ENCODE data around the gene UNC5A. TPM values are rescaled to one million over a fixed set of nuclear protein-coding genes. Genes with fewer than 3 reads are reported as not detected.

UNC5A gene
- under 1 TPM; 0.08 to 0.35 (median 0.18) TPM for polyA plus RNA-seq (ENCODE audit: insufficient read length in 4 of 4)

GRCh38 chr5:176810081-176810597 is at the start of gene UNC5A:
TSS of gene UNC5A (plus strand) at chr5:176810559. CDS start at chr5:176810751, 192 bp downstream.
- peak; percentile 28 to 41 (median 36) for DNase-seq (ENCODE audit: low read depth in 4 of 4, low spot score in 2 of 4)

GRCh38 chr5:176761755-176762154 is 48.6 kb upstream of the UNC5A start:
- DNase-seq (ENCODE audit: low read depth in 4 of 4, low spot score in 2 of 4) = no peak

GRCh38 chr5:176762489-176762888 is 47.9 kb upstream of the UNC5A start:
- no peak for DNase-seq (ENCODE audit: low read depth in 4 of 4, low spot score in 2 of 4)

GRCh38 chr5:176765687-176766086 is 44.7 kb upstream of the UNC5A start:
- no peak for DNase-seq (ENCODE audit: low read depth in 4 of 4, low spot score in 2 of 4)

GRCh38 chr5:176768174-176768970 is 42.0 kb upstream of the UNC5A start:
- DNase-seq (ENCODE audit: low read depth in 4 of 4, low spot score in 2 of 4) = no peak

GRCh38 chr5:176769911-176770310 is 40.4 kb upstream of the UNC5A start:
- DNase-seq (ENCODE audit: low read depth in 4 of 4, low spot score in 2 of 4) = no peak

GRCh38 chr5:176770431-176770830 is 39.9 kb upstream of the UNC5A start:
- no peak for DNase-seq (ENCODE audit: low read depth in 4 of 4, low spot score in 2 of 4)

- no peak for DNase-seq (ENCODE audit: low read depth in 4 of 4, low spot score in 2 of 4)
Observed at GRCh38 chr5:176771102-176771845, 39.1 kb upstream of the UNC5A start.

GRCh38 chr5:176772271-176773210 is 37.8 kb upstream of the UNC5A start:
- no peak for DNase-seq (ENCODE audit: low read depth in 4 of 4, low spot score in 2 of 4)

- no peak for DNase-seq (ENCODE audit: low read depth in 4 of 4, low spot score in 2 of 4)
Observed at GRCh38 chr5:176773408-176774035, 36.8 kb upstream of the UNC5A start.

- DNase-seq (ENCODE audit: low read depth in 4 of 4, low spot score in 2 of 4) = no peak
Observed at GRCh38 chr5:176774216-176775171, 35.9 kb upstream of the UNC5A start.

- no peak for DNase-seq (ENCODE audit: low read depth in 4 of 4, low spot score in 2 of 4)
Observed at GRCh38 chr5:176775409-176775808, 35.0 kb upstream of the UNC5A start.

GRCh38 chr5:176776141-176776865 is 34.1 kb upstream of the UNC5A start:
- DNase-seq (ENCODE audit: low read depth in 4 of 4, low spot score in 2 of 4) = no peak

- DNase-seq (ENCODE audit: low read depth in 4 of 4, low spot score in 2 of 4) = no peak
Observed at GRCh38 chr5:176776916-176777315, 33.4 kb upstream of the UNC5A start.

- DNase-seq (ENCODE audit: low read depth in 4 of 4, low spot score in 2 of 4) = no peak
Observed at GRCh38 chr5:176778921-176779465, 31.4 kb upstream of the UNC5A start.

- DNase-seq (ENCODE audit: low read depth in 4 of 4, low spot score in 2 of 4) = no peak
Observed at GRCh38 chr5:176779537-176779936, 30.8 kb upstream of the UNC5A start.

GRCh38 chr5:176780176-176781053 is 29.9 kb upstream of the UNC5A start:
- no peak for DNase-seq (ENCODE audit: low read depth in 4 of 4, low spot score in 2 of 4)

All from left renal cortex interstitium (tissue), 4 donors.